ENCODE data around the gene AKAP10. TPM values are rescaled to one million over a fixed set of nuclear protein-coding genes. Genes with fewer than 3 reads are reported as not detected.

AKAP10 gene
- total and polyA plus RNA-seq, 2 donors (not counting 1 experiment from before 2014, with no cell fraction given) = 20.6 to 71.2 TPM

- POLR2A ChIA-PET = no interaction called here
- Histone ChIP-seq H3K9ac (ENCODE audit: low read length) (peak overlapping the region; percentile 5), H3K79me2 (ENCODE audit: control insufficient read depth, insufficient read depth, low read length) (peaks cover 65% of the 10 kb centered on the region), H3K27ac (ENCODE audit: low read length in 2 of 2) (peak overlapping the region in 1 of 2 donors; percentile 74), H3K36me3 (replicated peaks in 1 of 2; ENCODE audit: control extremely low read depth in 1 of 2, control insufficient read depth in 1 of 2, extremely low read depth in 1 of 2, insufficient read depth in 2 of 2, low read length in 1 of 2) (peaks cover 0 to 38% of the 10 kb centered on the region in 2 experiments), H2AFZ (ENCODE audit: insufficient read depth, low read depth, low read length, poor library complexity, severe bottlenecking) (no peak overlapping the region), H3K4me3 (ENCODE audit: control extremely low read depth in 1 of 5, extremely low read depth in 1 of 5, insufficient read depth in 1 of 5, low read depth in 2 of 5, low read length in 4 of 5) (no peak overlapping the region), H3K27me3 (replicated peaks in 1 of 4; ENCODE audit: control extremely low read depth in 1 of 4, control insufficient read depth in 3 of 4, insufficient read depth in 4 of 4, low read length in 3 of 4) (no peaks in the 10 kb centered on the region), H4K20me1 (ENCODE audit: control insufficient read depth, insufficient read depth, low read length, poor library complexity, severe bottlenecking) (peaks cover 58% of the 10 kb centered on the region), H3K4me1 (ENCODE audit: control insufficient read depth in 2 of 2, insufficient read depth in 2 of 2, low read length in 2 of 2) (peaks cover 9 to 10% of the 10 kb centered on the region in 2 donors), H3K4me2 (replicated peaks; ENCODE audit: low read depth, low read length, poor library complexity, severe bottlenecking) (peak overlapping the region; percentile 37), H3K9me3 (ENCODE audit: control extremely low read depth in 1 of 3, control insufficient read depth in 2 of 3, insufficient read depth in 1 of 3, low read length in 2 of 3) (no peaks in the 10 kb centered on the region)
- Mint-ChIP-seq H3K27ac (peak overlapping the region; percentile 23), H3K9me3 (ENCODE audit: insufficient read depth) (no peaks in the 10 kb centered on the region), H3K27me3 (no peaks in the 10 kb centered on the region), H3K4me3 (peak overlapping the region; percentile 3), H3K4me1 (peaks cover 29% of the 10 kb centered on the region)
- intact Hi-C loops (cut with micrococcal nuclease) = no loop called here
- WGBS (ENCODE audit: insufficient coverage) = 77% methylated on average over 7 of the region's 10 CpGs
- CTCF ChIA-PET = interaction anchor here (0.8 kb wide), 1 partner anchor 29 kb away, joined by 3 read pairs; the partner anchor contains the start of gene AKAP10
- DNase-seq (no peak), ATAC-seq (ENCODE audit: low read depth) (no peak)
- no peak for TF ChIP-seq EZH2 (IDR thresholded peaks at IDR 0.05; ENCODE audit: borderline replicate concordance, insufficient read depth, low read depth, low read length, poor library complexity, severe bottlenecking)
- TF ChIP-seq CTCF (IDR thresholded peaks at IDR 0.05) = no peak
Observed at GRCh38 chr17:19948116-19948943, 29.3 kb downstream of the AKAP10 start.

GRCh38 chr17:19946921-19947320 lies 30.7 kb downstream of the AKAP10 start:
- Histone ChIP-seq H3K9ac (ENCODE audit: low read length) (no peak overlapping the region), H3K9me3 (ENCODE audit: control extremely low read depth in 1 of 3, control insufficient read depth in 2 of 3, insufficient read depth in 1 of 3, low read length in 2 of 3) (no peaks in the 10 kb centered on the region), H3K36me3 (replicated peaks in 1 of 2; ENCODE audit: control extremely low read depth in 1 of 2, control insufficient read depth in 1 of 2, extremely low read depth in 1 of 2, insufficient read depth in 2 of 2, low read length in 1 of 2) (peaks cover 0 to 46% of the 10 kb centered on the region in 2 experiments), H3K27ac (ENCODE audit: low read length in 2 of 2) (no peak overlapping the region), H3K79me2 (ENCODE audit: control insufficient read depth, insufficient read depth, low read length) (peaks cover 60% of the 10 kb centered on the region), H3K4me1 (ENCODE audit: control insufficient read depth in 2 of 2, insufficient read depth in 2 of 2, low read length in 2 of 2) (peaks cover 9 to 10% of the 10 kb centered on the region in 2 donors), H3K4me3 (ENCODE audit: control extremely low read depth in 1 of 5, extremely low read depth in 1 of 5, insufficient read depth in 1 of 5, low read depth in 2 of 5, low read length in 4 of 5) (no peak overlapping the region), H3K4me2 (replicated peaks; ENCODE audit: low read depth, low read length, poor library complexity, severe bottlenecking) (no peak overlapping the region), H4K20me1 (ENCODE audit: control insufficient read depth, insufficient read depth, low read length, poor library complexity, severe bottlenecking) (peaks cover 67% of the 10 kb centered on the region), H3K27me3 (replicated peaks in 1 of 4; ENCODE audit: control extremely low read depth in 1 of 4, control insufficient read depth in 3 of 4, insufficient read depth in 4 of 4, low read length in 3 of 4) (no peaks in the 10 kb centered on the region), H2AFZ (ENCODE audit: insufficient read depth, low read depth, low read length, poor library complexity, severe bottlenecking) (no peak overlapping the region)
- no peak for TF ChIP-seq EZH2 (IDR thresholded peaks at IDR 0.05; ENCODE audit: borderline replicate concordance, insufficient read depth, low read depth, low read length, poor library complexity, severe bottlenecking)
- TF ChIP-seq CTCF (IDR thresholded peaks at IDR 0.05) = no peak
- no peaks in the 10 kb centered on the region for H3K27me3 Mint-ChIP-seq
- CTCF ChIA-PET = no interaction called here
- H3K27ac Mint-ChIP-seq = no peak overlapping the region
- ATAC-seq (ENCODE audit: low read depth) (no peak), DNase-seq (no peak)
- no peak overlapping the region for H3K4me3 Mint-ChIP-seq
- intact Hi-C loops (cut with micrococcal nuclease) = no loop called here
- POLR2A ChIA-PET = no interaction called here
- 98% methylated on average over 14 of the region's 20 CpGs for WGBS (ENCODE audit: insufficient coverage)
- peaks cover 26% of the 10 kb centered on the region for H3K4me1 Mint-ChIP-seq
- no peaks in the 10 kb centered on the region for H3K9me3 Mint-ChIP-seq (ENCODE audit: insufficient read depth)

Data from B cell (primary cell).